Measurements from ENCODE around the gene AP5Z1. TPM values are rescaled to one million over a fixed set of nuclear protein-coding genes. Genes with fewer than 3 reads are reported as not detected.

AP5Z1 gene
- total and polyA plus RNA-seq, 2 of the 4 experiments (the other 2 are of a cell fraction), result 9.7 to 38.7 TPM

- H2BK5ac ChIP-seq (ENCODE audit: low read depth, low read length, poor library complexity, severe bottlenecking), result no peak overlapping the region
- ATAC-seq (ENCODE audit: low read depth), result no peak
- no peak overlapping the region for H2AK5ac ChIP-seq (ENCODE audit: low read depth, low read length)
- in situ Hi-C loops (cut with MboI; ENCODE audit: low sequenced_read_pairs), result no loop called here
- H3K36me3 ChIP-seq (ENCODE audit: control insufficient read depth, insufficient read depth, low read length), result peaks cover 87% of the 10 kb centered on the region
- H4K8ac ChIP-seq (ENCODE audit: low read depth in 2 of 2, low read length in 2 of 2), result no peak overlapping the region
- H2BK15ac ChIP-seq (ENCODE audit: low read depth, low read length), result no peak overlapping the region
- no peaks in the 10 kb centered on the region for H3K79me1 ChIP-seq (ENCODE audit: low read depth in 1 of 2, low read length in 2 of 2)
- H3K23ac ChIP-seq (ENCODE audit: low read depth, low read length), result no peak overlapping the region
- ChIA-PET POLR2A (ENCODE audit: unreplicated experiment) (no interaction called here), CTCF (no interaction called here)
- H3K9me3 ChIP-seq (ENCODE audit: control insufficient read depth, insufficient read depth, low read length), result no peaks in the 10 kb centered on the region
- dilution Hi-C loops (cut with HindIII; ENCODE audit: low sequenced_read_pairs, unreplicated experiment), result no loop called here
- no TSS peak for BruUV-seq (replicated peaks)
- H2BK120ac ChIP-seq (ENCODE audit: low read depth, low read length), result no peak overlapping the region
- H3K4me1 ChIP-seq (ENCODE audit: control insufficient read depth, insufficient read depth, low read length), result no peaks in the 10 kb centered on the region
- H3K27ac ChIP-seq (ENCODE audit: insufficient read depth, low read length), result no peak overlapping the region
- H3K4ac ChIP-seq (ENCODE audit: low read depth, low read length), result no peak overlapping the region
- no peak for TF ChIP-seq CTCF (conservative IDR thresholded peaks at IDR 0.05; ENCODE audit: low read depth, low read length)
- no peak for TF ChIP-seq RFX5 (IDR thresholded peaks at IDR 0.05; ENCODE audit: low read depth, low read length)
- no peak for TF ChIP-seq SMC3 (IDR thresholded peaks at IDR 0.05; ENCODE audit: low read depth, low read length)
- H3K4me2 ChIP-seq (ENCODE audit: low read depth, low read length), result no peak overlapping the region
- no peak overlapping the region for H3K56ac ChIP-seq (ENCODE audit: extremely low read depth, insufficient read depth, low read length)
- no peak overlapping the region for H3K18ac ChIP-seq (ENCODE audit: low read depth, low read length)
- no peaks in the 10 kb centered on the region for H3K27me3 ChIP-seq (ENCODE audit: control insufficient read depth, insufficient read depth, low read length)
- H2BK20ac ChIP-seq (ENCODE audit: low read depth, low read length), result no peak overlapping the region
- H3K9me1 ChIP-seq (ENCODE audit: insufficient read depth, low read length), result no peaks in the 10 kb centered on the region
- no peak overlapping the region for H4K91ac ChIP-seq (ENCODE audit: insufficient read depth, low read depth, low read length)
- no peak overlapping the region for H4K5ac ChIP-seq (ENCODE audit: low read depth, low read length)
- no peak overlapping the region for H3K4me3 ChIP-seq (ENCODE audit: insufficient read depth, low read depth, low read length)
- H2AFZ ChIP-seq (replicated peaks; ENCODE audit: low read length, poor library complexity), result no peak overlapping the region
- intact Hi-C loops (cut with micrococcal nuclease), result no loop called here
- no peak overlapping the region for H3K9ac ChIP-seq (ENCODE audit: low read depth, low read length)
- WGBS, 2 experiments (ENCODE audit: extremely low coverage in 2 of 2, insufficient read length in 1 of 2), result 94% methylated on average over 11 of the region's 17 CpGs; no CpG with 5 or more reads in 1 of the 2 experiments
- DNase-seq, result no peak
- peaks cover 2% of the 10 kb centered on the region; the same call in 1 of the 2 replicates for H4K20me1 ChIP-seq (ENCODE audit: insufficient read depth, low read length)
- no peak overlapping the region for H3K14ac ChIP-seq (replicated peaks; ENCODE audit: low read depth, low read length)
- H2AK9ac ChIP-seq (replicated peaks; ENCODE audit: low read depth, low read length, poor library complexity), result no peak overlapping the region
Measured at GRCh38 chr7:4787541-4787940, 12.1 kb downstream of the AP5Z1 start.
